Measurements from ENCODE around the gene SWAP70. TPM values are rescaled to one million over a fixed set of nuclear protein-coding genes. Genes with fewer than 3 reads are reported as not detected.

SWAP70 gene
- total RNA-seq, 4 donors from 2014 or later, result 11.5 to 65.6 (median 41.5) TPM

- Histone ChIP-seq H3K4me1 (peaks cover 7 to 9% of the 10 kb centered on the region in 2 donors), H3K9me3 (no peaks in the 10 kb centered on the region), H3K27me3 (no peaks in the 10 kb centered on the region), H3K36me3 (no peaks in the 10 kb centered on the region), H3K27ac (peak overlapping the region; percentile 85 to 95), H3K4me3 (no peak overlapping the region)
- DNase-seq, result peak; percentile 94 to 95
- intact Hi-C loops (cut with DNase I; ENCODE audit: low total_unique reads), result no loop called here
- TF ChIP-seq POLR2A (IDR thresholded peaks at IDR 0.05), result no peak
- no peak for TF ChIP-seq CTCF (IDR thresholded peaks at IDR 0.05)
Observed at GRCh38 chr11:9760193-9760575, 96.3 kb downstream of the SWAP70 start.

GRCh38 chr11:9761441-9761945 lies 97.6 kb downstream of the SWAP70 start:
- Histone ChIP-seq H3K4me3 (no peak overlapping the region), H3K9me3 (no peaks in the 10 kb centered on the region), H3K36me3 (no peaks in the 10 kb centered on the region), H3K27me3 (no peaks in the 10 kb centered on the region), H3K4me1 (peaks cover 7 to 9% of the 10 kb centered on the region in 2 donors), H3K27ac (peak overlapping the region in 1 of 2 donors; percentile 6)
- intact Hi-C loops (cut with DNase I; ENCODE audit: low total_unique reads), result no loop called here
- no peak for TF ChIP-seq POLR2A (IDR thresholded peaks at IDR 0.05)
- TF ChIP-seq CTCF (IDR thresholded peaks at IDR 0.05), result no peak
- DNase-seq, result no peak

GRCh38 chr11:9762531-9762930 lies 98.7 kb downstream of the SWAP70 start:
- no peak for TF ChIP-seq POLR2A (IDR thresholded peaks at IDR 0.05)
- TF ChIP-seq CTCF (IDR thresholded peaks at IDR 0.05), result no peak
- Histone ChIP-seq H3K27me3 (no peaks in the 10 kb centered on the region), H3K4me1 (peaks cover 7 to 9% of the 10 kb centered on the region in 2 donors), H3K9me3 (no peaks in the 10 kb centered on the region), H3K36me3 (no peaks in the 10 kb centered on the region), H3K4me3 (no peak overlapping the region), H3K27ac (no peak overlapping the region)
- no peak for DNase-seq
- intact Hi-C loops (cut with DNase I; ENCODE audit: low total_unique reads), result no loop called here

- Histone ChIP-seq H3K4me1 (peaks cover 4 to 9% of the 10 kb centered on the region in 2 donors), H3K36me3 (no peaks in the 10 kb centered on the region), H3K27me3 (no peaks in the 10 kb centered on the region), H3K9me3 (no peaks in the 10 kb centered on the region), H3K27ac (no peak overlapping the region), H3K4me3 (no peak overlapping the region)
- intact Hi-C loops (cut with DNase I; ENCODE audit: low total_unique reads), result no loop called here
- DNase-seq, result no peak
- TF ChIP-seq CTCF (IDR thresholded peaks at IDR 0.05) (no peak), POLR2A (IDR thresholded peaks at IDR 0.05) (no peak)
Observed at GRCh38 chr11:9763301-9763700, 99.4 kb downstream of the SWAP70 start.

- no peaks in the 10 kb centered on the region for H3K4me1 ChIP-seq
- no peaks in the 10 kb centered on the region for H3K36me3 ChIP-seq
- H3K27ac ChIP-seq, result peak overlapping the region; percentile 67 to 86
- intact Hi-C loops (cut with DNase I; ENCODE audit: low total_unique reads), result no loop called here
- TF ChIP-seq CTCF (IDR thresholded peaks at IDR 0.05), result no peak
- no peak for TF ChIP-seq POLR2A (IDR thresholded peaks at IDR 0.05)
- peak; percentile 57 to 68 for DNase-seq
- H3K9me3 ChIP-seq, result no peaks in the 10 kb centered on the region
- no peaks in the 10 kb centered on the region for H3K27me3 ChIP-seq
- no peak overlapping the region for H3K4me3 ChIP-seq
Observed at GRCh38 chr11:9765320-9766101, 101.6 kb downstream of the SWAP70 start.
